ENCODE measurements around the gene COL4A1. TPM values are rescaled to one million over a fixed set of nuclear protein-coding genes. Genes with fewer than 3 reads are reported as not detected.
A peak's percentile ranks its signal among the peaks of the same experiment; 100 is the strongest.

COL4A1 gene
- total RNA-seq, 1 donor from 2014 or later: 2,489 TPM

GRCh38 chr13:110130431-110130830 is 176.5 kb downstream of the COL4A1 start:
- peaks cover 40% of the 10 kb centered on the region for H3K4me1 Mint-ChIP-seq (ENCODE audit: low read depth, unreplicated experiment)
- no peaks in the 10 kb centered on the region for H3K27me3 ChIP-seq (ENCODE audit: insufficient read depth, low read length)
- H3K9me3 ChIP-seq (ENCODE audit: insufficient read depth, low read depth, low read length): no peaks in the 10 kb centered on the region
- no peak overlapping the region for H2AFZ ChIP-seq (ENCODE audit: low read depth, low read length)
- H3K27ac ChIP-seq (ENCODE audit: low read depth, low read length): no peak overlapping the region
- no peaks in the 10 kb centered on the region for H3K79me2 ChIP-seq (ENCODE audit: insufficient read depth, low read length)
- no peaks in the 10 kb centered on the region for H4K20me1 ChIP-seq (ENCODE audit: insufficient read depth, low read length)
- no peaks in the 10 kb centered on the region for H3K36me3 ChIP-seq (ENCODE audit: insufficient read depth, low read length)
- FAIRE-seq (no peak), DNase-seq (ENCODE audit: low read depth) (no peak)
- H3K4me2 ChIP-seq (ENCODE audit: low read length): no peak overlapping the region
- peaks cover 58% of the 10 kb centered on the region for H3K4me1 ChIP-seq (ENCODE audit: insufficient read depth, low read length)
- H3K4me3 ChIP-seq (ENCODE audit: insufficient read depth, low read depth, low read length): no peak overlapping the region
- no peaks in the 10 kb centered on the region for H3K36me3 Mint-ChIP-seq (ENCODE audit: low read depth, unreplicated experiment)
- peaks cover 2% of the 10 kb centered on the region for H3K9me3 Mint-ChIP-seq (ENCODE audit: unreplicated experiment)
- TF ChIP-seq EZH2 (IDR thresholded peaks at IDR 0.05; ENCODE audit: insufficient read depth, low read length) (no peak), CTCF (IDR thresholded peaks at IDR 0.05; ENCODE audit: insufficient read depth, low read depth, low read length) (no peak)
- H3K27ac Mint-ChIP-seq (ENCODE audit: unreplicated experiment): peak overlapping the region; percentile 71
- H3K27me3 Mint-ChIP-seq (ENCODE audit: low read depth, unreplicated experiment): no peaks in the 10 kb centered on the region
- H3K9ac ChIP-seq (ENCODE audit: low read length): no peak overlapping the region
- no peak overlapping the region for H3K4me3 Mint-ChIP-seq (ENCODE audit: unreplicated experiment)

DNA sequence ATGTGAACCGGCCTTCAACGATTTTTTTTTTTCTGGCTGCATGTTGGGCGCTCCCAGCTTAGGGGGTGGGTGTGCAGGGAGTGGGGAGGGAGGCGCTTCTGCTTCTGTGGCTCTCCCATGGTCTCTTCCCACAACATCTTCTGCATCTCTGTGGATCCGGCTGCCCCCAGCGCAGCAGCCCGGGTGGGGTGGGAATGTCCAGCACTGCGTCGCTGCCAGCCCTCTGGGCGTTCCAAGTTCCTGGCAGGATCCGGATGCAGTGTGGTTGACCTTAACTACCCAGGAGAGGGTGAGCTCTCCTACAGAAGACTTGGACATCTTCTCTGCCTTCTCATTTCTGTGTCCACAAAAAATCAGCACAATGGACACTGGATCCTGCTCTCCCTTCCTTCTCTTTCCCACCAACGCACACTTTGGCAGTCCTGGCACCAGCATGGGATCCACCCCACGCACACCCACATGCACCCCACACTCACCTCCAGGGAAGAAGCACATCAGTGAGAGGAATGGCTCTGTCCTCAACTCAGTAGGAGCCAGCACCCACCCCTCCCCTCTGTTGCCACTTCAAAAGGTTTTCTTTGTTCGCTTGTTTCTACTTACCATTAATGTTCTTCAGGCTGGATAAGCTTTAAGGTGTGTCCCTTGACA is 177.3 kb downstream of the COL4A1 start:
- Mint-ChIP-seq H3K4me1 (ENCODE audit: low read depth, unreplicated experiment) (peaks cover 37% of the 10 kb centered on the region), H3K27ac (ENCODE audit: unreplicated experiment) (peak overlapping the region; percentile 18), H3K36me3 (ENCODE audit: low read depth, unreplicated experiment) (no peaks in the 10 kb centered on the region), H3K27me3 (ENCODE audit: low read depth, unreplicated experiment) (no peaks in the 10 kb centered on the region), H3K4me3 (ENCODE audit: unreplicated experiment) (no peak overlapping the region), H3K9me3 (ENCODE audit: unreplicated experiment) (peaks cover 2% of the 10 kb centered on the region)
- Histone ChIP-seq H2AFZ (ENCODE audit: low read depth, low read length) (no peak overlapping the region), H3K4me3 (ENCODE audit: insufficient read depth, low read depth, low read length) (no peak overlapping the region), H4K20me1 (ENCODE audit: insufficient read depth, low read length) (no peaks in the 10 kb centered on the region), H3K4me2 (ENCODE audit: low read length) (no peak overlapping the region), H3K36me3 (ENCODE audit: insufficient read depth, low read length) (no peaks in the 10 kb centered on the region), H3K27me3 (ENCODE audit: insufficient read depth, low read length) (no peaks in the 10 kb centered on the region), H3K9ac (ENCODE audit: low read length) (no peak overlapping the region), H3K79me2 (ENCODE audit: insufficient read depth, low read length) (no peaks in the 10 kb centered on the region), H3K4me1 (ENCODE audit: insufficient read depth, low read length) (peaks cover 58% of the 10 kb centered on the region), H3K9me3 (ENCODE audit: insufficient read depth, low read depth, low read length) (no peaks in the 10 kb centered on the region), H3K27ac (ENCODE audit: low read depth, low read length) (no peak overlapping the region)
- DNase-seq (ENCODE audit: low read depth) (no peak), FAIRE-seq (no peak)
- no peak for TF ChIP-seq EZH2 (IDR thresholded peaks at IDR 0.05; ENCODE audit: insufficient read depth, low read length)
- TF ChIP-seq CTCF (IDR thresholded peaks at IDR 0.05; ENCODE audit: insufficient read depth, low read depth, low read length): no peak

GRCh38 chr13:110129076-110129475 is 177.9 kb downstream of the COL4A1 start:
- Histone ChIP-seq H3K36me3 (ENCODE audit: insufficient read depth, low read length) (no peaks in the 10 kb centered on the region), H3K4me1 (ENCODE audit: insufficient read depth, low read length) (peaks cover 64% of the 10 kb centered on the region), H3K27me3 (ENCODE audit: insufficient read depth, low read length) (no peaks in the 10 kb centered on the region), H4K20me1 (ENCODE audit: insufficient read depth, low read length) (no peaks in the 10 kb centered on the region), H3K27ac (ENCODE audit: low read depth, low read length) (peak overlapping the region; percentile 91), H3K9me3 (ENCODE audit: insufficient read depth, low read depth, low read length) (no peaks in the 10 kb centered on the region), H3K4me3 (ENCODE audit: insufficient read depth, low read depth, low read length) (no peak overlapping the region), H2AFZ (ENCODE audit: low read depth, low read length) (no peak overlapping the region), H3K9ac (ENCODE audit: low read length) (peak overlapping the region; percentile 11), H3K79me2 (ENCODE audit: insufficient read depth, low read length) (no peaks in the 10 kb centered on the region), H3K4me2 (ENCODE audit: low read length) (peak overlapping the region; percentile 71)
- Mint-ChIP-seq H3K9me3 (ENCODE audit: unreplicated experiment) (peaks cover 2% of the 10 kb centered on the region), H3K36me3 (ENCODE audit: low read depth, unreplicated experiment) (no peaks in the 10 kb centered on the region), H3K27me3 (ENCODE audit: low read depth, unreplicated experiment) (no peaks in the 10 kb centered on the region), H3K4me1 (ENCODE audit: low read depth, unreplicated experiment) (peaks cover 35% of the 10 kb centered on the region), H3K4me3 (ENCODE audit: unreplicated experiment) (no peak overlapping the region), H3K27ac (ENCODE audit: unreplicated experiment) (no peak overlapping the region)
- no peak for TF ChIP-seq CTCF (IDR thresholded peaks at IDR 0.05; ENCODE audit: insufficient read depth, low read depth, low read length)
- TF ChIP-seq EZH2 (IDR thresholded peaks at IDR 0.05; ENCODE audit: insufficient read depth, low read length): no peak
- DNase-seq (ENCODE audit: low read depth) (no peak), FAIRE-seq (no peak)
